HCT116 (cell line): Measurements from ENCODE around the gene CCDC181.

Experiments used
- CEBPB ChIP-seq: IDR thresholded peaks from 2 replicates; pipeline ENCODE4 v1.6.1; 2012; ENCODE audit warnings: low read depth
- EZH2 ChIP-seq: fragments of 200-600 bp; sonication (generic); IDR thresholded peaks from 2 replicates; pipeline ENCODE4 v1.6.1; 2017; ENCODE audit warnings: antibody characterized with exemption, mixed run types
- EZH2phosphoT487 ChIP-seq: fragments of 200-600 bp; IDR thresholded peaks from 2 replicates; pipeline ENCODE4 v1.6.1; 2018; ENCODE audit warnings: antibody characterized with exemption, borderline replicate concordance
- FOSL1 ChIP-seq: IDR thresholded peaks from 2 replicates; pipeline ENCODE4 v1.6.1; 2012; ENCODE audit warnings: low read depth
- MAX ChIP-seq: IDR thresholded peaks from 2 replicates; pipeline ENCODE4 v1.6.1; 2012
- POLR2A ChIP-seq: IDR thresholded peaks from 2 replicates; pipeline ENCODE4 v1.7.0; 2011; ENCODE audit warnings: borderline replicate concordance; ENCODE audit not compliant: insufficient read depth, insufficient read length; ENCODE audit errors: extremely low read depth
- POLR2AphosphoS5 ChIP-seq: IDR thresholded peaks from 2 replicates; pipeline ENCODE4 v1.6.1; 2011; ENCODE audit warnings: mild to moderate bottlenecking, low read depth, low read length, moderate library complexity
- SP1 ChIP-seq: IDR thresholded peaks from 2 replicates; pipeline ENCODE4 v1.6.1; 2012; ENCODE audit warnings: low read depth
- YY1 ChIP-seq: IDR thresholded peaks from 2 replicates; pipeline ENCODE4 v1.6.1; 2011; ENCODE audit warnings: low read length, low read depth, moderate library complexity, mild to moderate bottlenecking; ENCODE audit not compliant: insufficient replicate concordance; ENCODE audit errors: extremely low read depth
- ZNF274 ChIP-seq: fragments of 200-500 bp; sonication (Bioruptor generic); IDR thresholded peaks from 2 replicates; pipeline ENCODE4 v1.6.1; 2014; ENCODE audit warnings: mild to moderate bottlenecking, low read depth, low read length, inconsistent platforms
- TF ChIP-seq, protein P1 (sequence below), 3 experiments: fragments of 200-600 bp in 1 of 3; sonication (generic) in 1 of 3; IDR thresholded peaks in 2 of 3; conservative IDR thresholded peaks in 1 of 3; 2 replicates each; pipeline ENCODE4 v1.5.1; 2012 to 2017; ENCODE audit warnings: low read depth in 2 of 3, low read length in 2 of 3, antibody characterized with exemption in 1 of 3, borderline replicate concordance in 1 of 3, control low read depth in 1 of 3, mild to moderate bottlenecking in 1 of 3, mixed read lengths in 1 of 3, mixed run types in 1 of 3, moderate library complexity in 1 of 3; ENCODE audit not compliant: insufficient read depth in 1 of 3
- TF ChIP-seq, protein P2 (sequence below): IDR thresholded peaks from 2 replicates; pipeline ENCODE4 v1.6.1; 2012; ENCODE audit warnings: low read depth

DNA sequence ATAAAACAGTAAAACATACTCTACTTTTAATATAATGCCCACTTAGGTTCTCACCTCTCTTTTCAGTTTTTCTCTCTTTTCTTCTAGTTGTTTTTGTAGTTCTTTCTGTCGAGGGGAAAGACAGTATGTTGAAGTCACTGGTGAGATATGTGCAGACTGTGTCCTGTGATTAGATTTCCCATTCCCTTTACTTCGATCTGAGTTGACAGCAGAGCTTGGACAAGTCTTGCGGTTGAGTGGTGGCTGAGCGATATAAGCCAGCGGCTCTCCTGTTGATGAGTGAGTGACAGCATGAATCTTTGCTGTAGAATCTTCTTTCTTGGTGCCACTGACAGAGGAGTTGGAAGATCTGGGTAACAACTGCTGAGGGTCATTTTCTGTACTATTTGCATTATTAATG, 6.0 kb downstream of the CCDC181 start:
- no peak for TF ChIP-seq POLR2A
- TF ChIP-seq, protein P1, sequence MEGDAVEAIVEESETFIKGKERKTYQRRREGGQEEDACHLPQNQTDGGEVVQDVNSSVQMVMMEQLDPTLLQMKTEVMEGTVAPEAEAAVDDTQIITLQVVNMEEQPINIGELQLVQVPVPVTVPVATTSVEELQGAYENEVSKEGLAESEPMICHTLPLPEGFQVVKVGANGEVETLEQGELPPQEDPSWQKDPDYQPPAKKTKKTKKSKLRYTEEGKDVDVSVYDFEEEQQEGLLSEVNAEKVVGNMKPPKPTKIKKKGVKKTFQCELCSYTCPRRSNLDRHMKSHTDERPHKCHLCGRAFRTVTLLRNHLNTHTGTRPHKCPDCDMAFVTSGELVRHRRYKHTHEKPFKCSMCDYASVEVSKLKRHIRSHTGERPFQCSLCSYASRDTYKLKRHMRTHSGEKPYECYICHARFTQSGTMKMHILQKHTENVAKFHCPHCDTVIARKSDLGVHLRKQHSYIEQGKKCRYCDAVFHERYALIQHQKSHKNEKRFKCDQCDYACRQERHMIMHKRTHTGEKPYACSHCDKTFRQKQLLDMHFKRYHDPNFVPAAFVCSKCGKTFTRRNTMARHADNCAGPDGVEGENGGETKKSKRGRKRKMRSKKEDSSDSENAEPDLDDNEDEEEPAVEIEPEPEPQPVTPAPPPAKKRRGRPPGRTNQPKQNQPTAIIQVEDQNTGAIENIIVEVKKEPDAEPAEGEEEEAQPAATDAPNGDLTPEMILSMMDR (IDR thresholded peaks at IDR 0.05 in 2 of 3, conservative IDR thresholded peaks at IDR 0.05 in 1 of 3; ENCODE audit: borderline replicate concordance in 1 of 3, insufficient read depth in 1 of 3, low read depth in 2 of 3, low read length in 2 of 3) = no peak
- no peak for TF ChIP-seq MAX
- TF ChIP-seq, protein P2, sequence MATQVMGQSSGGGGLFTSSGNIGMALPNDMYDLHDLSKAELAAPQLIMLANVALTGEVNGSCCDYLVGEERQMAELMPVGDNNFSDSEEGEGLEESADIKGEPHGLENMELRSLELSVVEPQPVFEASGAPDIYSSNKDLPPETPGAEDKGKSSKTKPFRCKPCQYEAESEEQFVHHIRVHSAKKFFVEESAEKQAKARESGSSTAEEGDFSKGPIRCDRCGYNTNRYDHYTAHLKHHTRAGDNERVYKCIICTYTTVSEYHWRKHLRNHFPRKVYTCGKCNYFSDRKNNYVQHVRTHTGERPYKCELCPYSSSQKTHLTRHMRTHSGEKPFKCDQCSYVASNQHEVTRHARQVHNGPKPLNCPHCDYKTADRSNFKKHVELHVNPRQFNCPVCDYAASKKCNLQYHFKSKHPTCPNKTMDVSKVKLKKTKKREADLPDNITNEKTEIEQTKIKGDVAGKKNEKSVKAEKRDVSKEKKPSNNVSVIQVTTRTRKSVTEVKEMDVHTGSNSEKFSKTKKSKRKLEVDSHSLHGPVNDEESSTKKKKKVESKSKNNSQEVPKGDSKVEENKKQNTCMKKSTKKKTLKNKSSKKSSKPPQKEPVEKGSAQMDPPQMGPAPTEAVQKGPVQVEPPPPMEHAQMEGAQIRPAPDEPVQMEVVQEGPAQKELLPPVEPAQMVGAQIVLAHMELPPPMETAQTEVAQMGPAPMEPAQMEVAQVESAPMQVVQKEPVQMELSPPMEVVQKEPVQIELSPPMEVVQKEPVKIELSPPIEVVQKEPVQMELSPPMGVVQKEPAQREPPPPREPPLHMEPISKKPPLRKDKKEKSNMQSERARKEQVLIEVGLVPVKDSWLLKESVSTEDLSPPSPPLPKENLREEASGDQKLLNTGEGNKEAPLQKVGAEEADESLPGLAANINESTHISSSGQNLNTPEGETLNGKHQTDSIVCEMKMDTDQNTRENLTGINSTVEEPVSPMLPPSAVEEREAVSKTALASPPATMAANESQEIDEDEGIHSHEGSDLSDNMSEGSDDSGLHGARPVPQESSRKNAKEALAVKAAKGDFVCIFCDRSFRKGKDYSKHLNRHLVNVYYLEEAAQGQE = no peak
- TF ChIP-seq EZH2phosphoT487 = no peak
- TF ChIP-seq EZH2 = no peak
- no peak for TF ChIP-seq YY1
- no peak for TF ChIP-seq CEBPB
- no peak for TF ChIP-seq SP1
- TF ChIP-seq FOSL1 = no peak
- TF ChIP-seq POLR2AphosphoS5 = no peak
- no peak for TF ChIP-seq ZNF274
